Activated naive CD4-positive, alpha-beta T cell treated with anti-CD3 and anti-CD28 coated beads, Interleukin-2, amount 50 U/mL, for 72 hours (primary cell): ENCODE results near the gene ARL8A. TPM values are rescaled to one million over a fixed set of nuclear protein-coding genes. Genes with fewer than 3 reads are reported as not detected.

Experiments used
- ATAC-seq, 2 donors: fragments of 150-1000 bp; cut with Tn5 transposase; 2 replicates each; pipeline ENCODE4 v1.10.0; 2021; ENCODE audit warnings: mild to moderate bottlenecking in 2 of 2, moderate library complexity in 2 of 2
- DNase-seq, 2 donors: peaks; one replicate each; pipeline ENCODE4 v3.0.0; 2021 to 2022; ENCODE audit warnings: low spot score in 2 of 2
- H3K27ac Mint-ChIP-seq, 2 donors: one replicate each; pipeline ENCODE4 v1.8.0; 2022; ENCODE audit warnings: mild to moderate bottlenecking in 2 of 2, mixed read lengths in 2 of 2
- H3K36me3 Mint-ChIP-seq, 2 donors: one replicate each; pipeline ENCODE4 v1.8.0; 2022; ENCODE audit warnings: mixed read lengths in 2 of 2
- H3K9me3 Mint-ChIP-seq, 2 donors: one replicate each; pipeline ENCODE4 v1.8.0; 2022; ENCODE audit warnings: mixed read lengths in 2 of 2
- total RNA-seq, 2 donors: library from RNA; stranded (reverse); gene quantifications; one replicate each; pipeline ENCODE4 v1.2.3, GENCODE V29; 2022

The ARL8A gene
- total RNA-seq, 2 donors from 2014 or later = 38.8 to 63.2 TPM

GRCh38 chr1:202131956-202132821 lies 12.3 kb downstream of the ARL8A start:
- H3K27ac Mint-ChIP-seq = peak overlapping the region; percentile 44 to 74
- H3K36me3 Mint-ChIP-seq = no peaks in the 10 kb centered on the region
- DNase-seq (no peak), ATAC-seq (no peak)
- H3K9me3 Mint-ChIP-seq = no peaks in the 10 kb centered on the region

- DNase-seq (no peak), ATAC-seq (no peak)
- Mint-ChIP-seq H3K27ac (no peak overlapping the region), H3K36me3 (no peaks in the 10 kb centered on the region), H3K9me3 (no peaks in the 10 kb centered on the region)
Measured at GRCh38 chr1:202130816-202131522, 13.6 kb downstream of the ARL8A start.

- ATAC-seq (no peak), DNase-seq (no peak)
- H3K9me3 Mint-ChIP-seq = no peaks in the 10 kb centered on the region
- peak overlapping the region in 1 of 2 donors; percentile 22 for H3K27ac Mint-ChIP-seq
- no peaks in the 10 kb centered on the region for H3K36me3 Mint-ChIP-seq
Measured at GRCh38 chr1:202130297-202130721, 14.2 kb downstream of the ARL8A start.

GRCh38 chr1:202129453-202130296 lies 14.9 kb downstream of the ARL8A start:
- Mint-ChIP-seq H3K9me3 (no peaks in the 10 kb centered on the region), H3K36me3 (no peaks in the 10 kb centered on the region), H3K27ac (peak overlapping the region in 1 of 2 donors; percentile 78)
- DNase-seq (no peak), ATAC-seq (no peak)

GRCh38 chr1:202127836-202128622 lies 16.5 kb downstream of the ARL8A start:
- H3K27ac Mint-ChIP-seq = no peak overlapping the region
- no peak for DNase-seq
- H3K9me3 Mint-ChIP-seq = no peaks in the 10 kb centered on the region
- H3K36me3 Mint-ChIP-seq = no peaks in the 10 kb centered on the region
- ATAC-seq = peak in 1 of 2 donors; percentile 13

GRCh38 chr1:202127061-202127460 lies 17.5 kb downstream of the ARL8A start:
- Mint-ChIP-seq H3K27ac (no peak overlapping the region), H3K9me3 (no peaks in the 10 kb centered on the region), H3K36me3 (no peaks in the 10 kb centered on the region)
- no peak for DNase-seq
- no peak for ATAC-seq

GRCh38 chr1:202126426-202126825 lies 18.1 kb downstream of the ARL8A start:
- Mint-ChIP-seq H3K36me3 (no peaks in the 10 kb centered on the region), H3K27ac (no peak overlapping the region), H3K9me3 (no peaks in the 10 kb centered on the region)
- no peak for ATAC-seq
- DNase-seq = no peak

GRCh38 chr1:202125611-202126010 lies 18.9 kb downstream of the ARL8A start:
- Mint-ChIP-seq H3K27ac (no peak overlapping the region), H3K36me3 (no peaks in the 10 kb centered on the region), H3K9me3 (no peaks in the 10 kb centered on the region)
- ATAC-seq = no peak
- no peak for DNase-seq

GRCh38 chr1:202124142-202124541 lies 20.4 kb downstream of the ARL8A start:
- no peak overlapping the region for H3K27ac Mint-ChIP-seq
- no peaks in the 10 kb centered on the region for H3K36me3 Mint-ChIP-seq
- no peak for DNase-seq
- no peak for ATAC-seq
- H3K9me3 Mint-ChIP-seq = no peaks in the 10 kb centered on the region

GRCh38 chr1:202123336-202123813 lies 21.2 kb downstream of the ARL8A start:
- no peak for DNase-seq
- H3K9me3 Mint-ChIP-seq = no peaks in the 10 kb centered on the region
- H3K27ac Mint-ChIP-seq = no peak overlapping the region
- no peaks in the 10 kb centered on the region for H3K36me3 Mint-ChIP-seq
- no peak for ATAC-seq

- Mint-ChIP-seq H3K36me3 (no peaks in the 10 kb centered on the region), H3K9me3 (no peaks in the 10 kb centered on the region), H3K27ac (no peak within 1 kb of the TSS)
- DNase-seq = no peak
- ATAC-seq = no peak
Measured at GRCh38 chr1:202122639-202123335, 21.8 kb downstream of the ARL8A start, which contains the start of gene GPR37L1. TSS of gene GPR37L1 (plus strand) at chr1:202122917. CDS start at chr1:202122964, 47 bp downstream.

GRCh38 chr1:202121006-202121405 lies 23.5 kb downstream of the ARL8A start:
- no peaks in the 10 kb centered on the region for H3K36me3 Mint-ChIP-seq
- DNase-seq (no peak), ATAC-seq (no peak)
- no peaks in the 10 kb centered on the region for H3K9me3 Mint-ChIP-seq
- no peak overlapping the region for H3K27ac Mint-ChIP-seq

- no peak for DNase-seq
- H3K36me3 Mint-ChIP-seq = no peaks in the 10 kb centered on the region
Measured at GRCh38 chr1:202117898-202118371, 26.6 kb downstream of the ARL8A start.

GRCh38 chr1:202116287-202116686 lies 28.2 kb downstream of the ARL8A start:
- DNase-seq = no peak
- Mint-ChIP-seq H3K36me3 (no peaks in the 10 kb centered on the region), H3K9me3 (no peaks in the 10 kb centered on the region), H3K27ac (no peak overlapping the region)
- ATAC-seq = no peak

More at GRCh38 chr1:202117898-202118371, 26.6 kb downstream of the ARL8A start:
- no peak overlapping the region for H3K27ac Mint-ChIP-seq
- H3K9me3 Mint-ChIP-seq = no peaks in the 10 kb centered on the region
- no peak for ATAC-seq

- H3K27ac Mint-ChIP-seq = peak overlapping the region; percentile 0 to 2
- no peak for DNase-seq
- no peaks in the 10 kb centered on the region for H3K9me3 Mint-ChIP-seq
- H3K36me3 Mint-ChIP-seq = no peaks in the 10 kb centered on the region
- no peak for ATAC-seq
Measured at GRCh38 chr1:202113690-202114300, 30.7 kb downstream of the ARL8A start.
